GM18867 (cell line): ENCODE data around the gene MAP3K5.

Experiments used
- ATAC-seq: cut with Tn5 transposase; IDR thresholded peaks from one replicate; pipeline ENCODE4 v1.9.1; 2021; ENCODE audit warnings: mild to moderate bottlenecking, moderate library complexity; ENCODE audit not compliant: unreplicated experiment

MAP3K5 gene

GRCh38 chr6:136751991-136752390 is 40.3 kb downstream of the MAP3K5 start:
- peak; percentile 15 for ATAC-seq

DNA sequence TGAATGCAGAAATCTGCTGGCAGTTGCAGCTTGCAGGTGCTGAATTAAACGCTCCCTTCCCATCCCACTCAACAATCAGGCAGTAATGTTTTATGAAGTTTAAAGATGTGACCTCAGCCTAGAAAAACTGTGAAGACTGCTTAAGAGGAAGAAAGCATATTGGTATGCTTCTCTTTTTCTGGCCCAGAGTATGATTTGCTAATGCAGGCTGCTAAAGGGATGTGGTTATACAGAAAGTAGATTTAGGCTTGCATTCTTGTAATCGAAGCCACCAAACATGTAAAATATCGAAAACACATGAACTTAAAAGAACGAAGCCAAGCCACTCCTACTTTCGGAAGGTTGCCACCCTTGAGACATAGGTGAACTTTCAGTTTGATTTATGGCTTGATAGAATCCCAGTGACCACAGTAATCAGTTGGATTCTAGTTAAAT is 40.7 kb downstream of the MAP3K5 start:
- ATAC-seq = peak; percentile 89

DNA sequence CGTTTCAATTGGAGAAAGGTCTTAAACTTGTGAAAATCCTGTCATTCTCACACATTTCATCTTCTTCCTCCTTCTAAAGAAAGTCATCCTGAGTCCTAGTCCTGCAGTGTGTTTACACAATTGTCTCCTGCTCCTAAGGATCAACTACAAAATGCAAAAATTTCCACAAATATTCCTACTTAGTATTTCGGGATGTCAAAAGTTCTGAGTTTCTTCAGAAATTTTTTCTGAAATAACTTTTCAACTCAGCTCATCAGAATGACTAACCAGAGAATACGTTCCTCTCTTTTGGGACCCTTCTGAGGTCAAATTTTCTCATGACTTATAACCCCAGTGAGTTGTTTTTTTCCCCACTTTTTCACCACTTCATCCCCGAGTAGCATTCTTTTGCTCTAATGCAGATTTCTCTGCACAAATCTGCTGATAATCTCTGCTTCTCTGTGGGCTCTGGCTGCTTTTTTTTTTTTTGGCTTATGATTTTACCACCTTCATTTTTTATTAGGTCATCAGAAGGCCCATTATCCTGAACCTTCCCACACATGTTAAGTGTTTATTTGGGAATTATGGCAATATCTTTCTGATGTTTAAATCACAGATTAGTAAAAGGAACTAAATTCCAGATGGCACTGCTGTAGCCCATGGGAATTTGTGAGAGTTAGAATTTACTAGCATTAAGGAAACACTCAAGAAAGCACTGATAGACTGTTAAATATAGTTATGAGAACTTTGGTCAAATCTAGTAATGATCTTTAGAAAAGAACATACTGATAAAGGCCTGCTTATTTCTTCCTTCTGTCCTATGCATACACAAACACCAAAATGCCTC is 41.4 kb downstream of the MAP3K5 start:
- peak; percentile 12 for ATAC-seq

DNA sequence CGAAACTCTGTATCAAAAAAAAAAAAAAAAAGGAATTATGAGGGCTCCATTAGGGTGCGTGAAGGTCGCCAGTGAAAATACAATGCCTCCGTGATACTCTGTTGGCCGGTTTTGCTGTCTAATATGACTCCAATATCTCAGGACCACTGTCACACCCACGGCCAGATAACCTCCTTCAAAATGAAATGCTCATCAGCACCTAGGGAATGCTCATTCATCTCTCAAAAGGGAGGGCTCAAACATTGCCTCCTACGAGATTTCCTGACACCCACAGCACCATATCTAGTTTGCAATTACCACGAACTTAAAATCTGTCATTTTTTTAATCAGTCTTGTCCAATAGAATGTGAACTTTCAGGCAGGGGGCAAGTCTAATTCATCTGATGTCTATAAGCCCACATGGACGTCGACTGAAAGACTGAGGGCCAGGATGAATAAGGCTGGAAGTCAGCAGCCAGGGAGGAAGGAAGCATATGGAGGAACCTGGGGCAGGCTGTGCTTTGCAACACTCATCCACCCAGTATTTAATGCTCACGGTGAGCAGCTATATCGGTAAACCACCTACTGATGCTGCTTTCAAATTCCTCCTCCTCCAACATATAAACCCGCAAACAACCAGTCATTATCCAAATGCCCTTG is 42.8 kb downstream of the MAP3K5 start:
- ATAC-seq = no peak

- no peak for ATAC-seq
Observed at GRCh38 chr6:136747507-136747906, 44.8 kb downstream of the MAP3K5 start.

- ATAC-seq = no peak
Observed at GRCh38 chr6:136745300-136745699, 47.0 kb downstream of the MAP3K5 start.

DNA sequence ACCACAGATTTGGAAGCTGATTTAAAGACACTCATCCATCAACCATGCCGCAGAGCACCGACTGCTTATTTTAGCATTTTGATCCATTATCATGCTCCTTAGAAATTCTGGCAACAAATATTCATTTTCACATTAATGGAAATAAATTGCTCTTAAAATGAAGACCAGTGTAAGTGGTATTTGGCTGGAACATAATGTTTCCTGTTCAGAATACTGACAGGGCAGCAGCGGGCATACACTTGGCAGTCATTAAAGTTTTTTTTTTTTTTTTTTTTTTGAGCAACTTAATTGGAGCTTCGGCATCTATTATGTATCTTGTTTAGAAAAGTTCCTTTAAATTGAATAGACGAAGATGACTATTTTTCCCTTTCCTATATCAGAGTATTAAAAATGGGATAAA is 47.4 kb downstream of the MAP3K5 start:
- ATAC-seq = no peak

- no peak for ATAC-seq
Observed at GRCh38 chr6:136742125-136742524, 50.2 kb downstream of the MAP3K5 start.

DNA sequence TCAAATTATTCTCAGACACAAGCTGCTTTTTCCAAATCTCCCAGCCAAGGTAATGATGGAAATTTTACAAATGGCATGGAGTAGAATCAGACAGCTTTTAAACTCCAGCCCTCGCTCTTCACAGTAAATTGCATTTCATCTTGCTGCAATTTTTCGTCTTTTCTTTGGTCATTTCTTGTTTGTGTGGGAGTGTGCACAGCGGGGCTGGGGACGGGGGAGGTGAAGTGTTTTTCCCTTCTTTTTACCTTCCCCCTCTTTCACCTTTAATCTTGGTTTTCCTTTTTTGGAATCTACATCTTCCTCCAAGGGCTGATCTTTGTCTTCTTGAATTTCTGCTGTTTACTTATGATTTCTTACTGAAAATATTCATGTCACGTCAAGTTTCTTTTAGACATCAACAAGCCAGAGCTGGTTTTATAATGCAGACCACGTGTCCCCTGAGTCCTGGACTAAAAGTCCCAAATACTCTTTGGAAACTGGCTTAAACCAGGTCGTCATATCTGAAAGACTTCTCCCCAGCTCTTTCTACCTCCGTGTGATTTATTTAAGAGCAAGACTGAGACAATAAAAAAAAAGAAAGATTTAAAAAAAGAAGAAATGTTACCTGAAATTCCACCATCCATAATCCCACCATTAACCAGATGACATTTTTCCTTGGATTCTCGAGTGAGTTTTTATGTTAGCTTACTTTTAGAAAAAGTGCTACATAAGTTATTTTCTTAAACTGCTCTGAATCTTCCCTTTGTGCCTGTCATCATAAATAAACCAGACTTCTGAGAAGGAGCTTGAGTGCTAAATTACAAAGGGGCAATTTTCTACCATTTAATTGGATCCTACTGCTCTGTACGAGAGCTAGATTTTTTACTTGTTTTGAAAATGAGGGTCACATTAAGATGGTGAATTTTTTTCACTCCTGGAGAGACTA is 52.0 kb downstream of the MAP3K5 start:
- ATAC-seq = no peak

DNA sequence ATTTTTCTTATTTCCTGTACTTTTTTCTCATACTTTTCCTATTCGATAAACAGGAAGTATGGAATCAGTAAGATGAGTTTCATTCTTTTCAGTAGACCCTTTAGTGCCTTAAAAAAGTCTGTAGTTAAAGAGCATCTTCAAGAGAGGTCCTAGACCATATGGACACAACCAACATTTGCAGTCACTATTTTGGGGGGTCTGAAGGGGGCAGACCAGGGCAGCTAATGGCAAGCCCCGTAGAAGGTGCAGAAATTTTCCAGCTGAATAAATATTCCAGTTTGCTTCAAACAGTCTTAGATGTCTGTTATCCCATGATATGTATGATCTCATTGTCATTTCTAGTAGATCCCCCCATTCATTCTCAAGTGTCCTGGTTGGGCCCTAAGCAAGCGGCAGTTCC is 52.8 kb downstream of the MAP3K5 start:
- ATAC-seq = no peak

DNA sequence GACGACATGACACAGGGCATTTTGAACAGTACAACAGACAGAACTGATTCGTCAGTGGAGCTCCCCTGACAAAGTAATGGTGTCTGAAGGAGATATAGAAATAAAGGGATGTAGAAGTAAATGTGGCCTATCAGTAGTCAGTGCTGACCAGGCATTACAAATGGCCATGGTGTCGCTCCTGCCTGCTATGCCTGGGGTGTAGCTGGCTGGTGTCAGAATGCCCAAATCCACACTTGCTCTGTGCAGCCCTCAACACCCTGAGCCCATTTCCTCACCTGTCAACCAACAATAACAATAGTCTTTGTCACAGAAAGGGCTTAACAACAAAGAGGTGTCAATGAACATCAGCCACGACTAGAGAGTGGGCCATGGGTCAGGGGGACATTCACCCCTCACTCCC is 53.2 kb downstream of the MAP3K5 start:
- ATAC-seq = no peak

- ATAC-seq = no peak
Observed at GRCh38 chr6:136738692-136739057, 53.6 kb downstream of the MAP3K5 start.

DNA sequence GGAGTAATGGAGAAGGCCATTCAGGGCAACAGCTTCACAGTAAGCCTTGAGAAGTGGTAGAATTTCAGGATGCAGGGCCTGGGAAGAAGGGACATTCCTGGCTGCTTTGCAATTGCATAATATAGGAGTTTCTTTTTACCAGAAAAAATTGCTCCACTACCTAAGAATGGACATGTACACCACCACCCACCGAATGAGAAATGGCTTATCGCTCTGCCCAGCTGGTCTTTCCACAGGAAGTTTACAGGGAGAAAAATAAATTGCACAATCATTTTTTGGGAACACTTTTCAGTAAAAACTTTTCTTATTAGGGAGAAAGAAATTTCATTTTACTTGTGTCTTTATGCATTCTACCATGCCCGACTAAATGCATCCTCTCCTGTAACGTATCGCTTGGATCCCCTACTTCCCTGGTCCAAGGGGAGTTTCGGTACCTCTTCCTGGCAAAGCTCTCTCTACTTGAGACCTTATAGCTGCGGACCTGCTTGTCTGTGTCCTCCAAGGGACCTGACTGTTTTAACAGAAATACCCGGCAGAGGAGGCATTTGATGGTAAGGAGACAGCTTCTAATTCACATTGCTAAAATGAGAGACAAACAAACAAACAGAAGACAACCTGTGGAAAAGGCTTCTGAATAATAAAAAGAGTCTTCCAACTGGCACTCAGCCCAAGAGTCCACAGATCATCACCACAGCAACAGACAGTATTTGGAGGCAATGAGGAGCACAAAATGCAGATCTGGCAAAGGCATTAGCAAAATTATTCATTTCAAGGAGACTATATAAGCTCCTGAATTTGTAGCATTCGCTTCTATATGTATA is 54.2 kb downstream of the MAP3K5 start:
- ATAC-seq = no peak

GRCh38 chr6:136737374-136737844 is 54.9 kb downstream of the MAP3K5 start:
- ATAC-seq = no peak

DNA sequence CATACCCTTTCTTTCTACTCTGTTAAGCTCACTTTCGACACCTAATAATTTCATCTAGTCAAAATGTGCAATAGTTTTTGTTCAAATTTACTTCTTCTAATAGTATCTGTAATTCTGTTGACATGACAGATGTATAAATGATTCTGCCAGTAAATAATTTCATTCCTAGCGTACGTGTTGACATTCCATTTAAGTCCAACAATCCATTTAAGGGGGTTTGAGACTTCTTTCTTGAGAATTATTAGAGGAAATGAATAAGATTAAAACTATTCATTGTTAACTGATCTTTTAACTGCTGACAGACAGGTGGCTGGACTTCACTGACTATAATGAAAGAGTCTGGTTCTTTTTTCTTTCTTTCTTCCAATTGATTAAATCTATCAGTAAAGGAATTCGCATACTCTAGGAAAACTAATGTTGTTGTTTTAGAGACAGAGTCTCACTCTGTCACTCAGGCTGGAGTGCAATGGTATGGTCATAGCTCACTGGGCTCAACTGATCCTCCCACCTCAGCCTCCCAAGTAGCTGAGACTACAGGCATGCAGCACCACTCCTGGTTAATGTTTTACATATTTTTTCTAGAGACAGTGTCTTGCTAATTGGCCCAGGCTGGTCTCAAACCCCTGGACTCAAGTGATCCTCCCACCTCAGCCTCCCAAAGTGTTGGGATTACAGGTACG is 55.9 kb downstream of the MAP3K5 start:
- ATAC-seq = no peak

DNA sequence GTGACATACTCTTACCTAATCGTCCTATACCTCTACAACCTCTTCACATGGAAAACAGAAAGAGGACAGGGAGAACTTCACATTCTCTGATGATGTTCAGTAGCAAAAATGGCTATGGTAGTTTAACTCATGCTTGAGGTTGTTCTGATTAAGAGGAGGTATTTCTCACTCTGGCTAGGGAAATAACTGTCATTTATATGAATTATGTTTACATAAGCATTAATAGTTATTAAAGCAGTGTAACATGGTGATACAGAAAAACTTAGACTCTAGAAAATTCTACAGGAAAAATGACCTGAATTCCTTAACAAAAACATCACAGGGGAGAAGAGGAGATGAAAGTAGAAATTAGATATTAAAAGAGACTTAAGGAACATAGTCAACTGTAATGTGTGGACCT is 57.3 kb downstream of the MAP3K5 start:
- no peak for ATAC-seq

GRCh38 chr6:136732889-136733288 is 59.4 kb downstream of the MAP3K5 start:
- ATAC-seq = no peak

GRCh38 chr6:136729832-136730231 is 62.4 kb downstream of the MAP3K5 start:
- no peak for ATAC-seq

DNA sequence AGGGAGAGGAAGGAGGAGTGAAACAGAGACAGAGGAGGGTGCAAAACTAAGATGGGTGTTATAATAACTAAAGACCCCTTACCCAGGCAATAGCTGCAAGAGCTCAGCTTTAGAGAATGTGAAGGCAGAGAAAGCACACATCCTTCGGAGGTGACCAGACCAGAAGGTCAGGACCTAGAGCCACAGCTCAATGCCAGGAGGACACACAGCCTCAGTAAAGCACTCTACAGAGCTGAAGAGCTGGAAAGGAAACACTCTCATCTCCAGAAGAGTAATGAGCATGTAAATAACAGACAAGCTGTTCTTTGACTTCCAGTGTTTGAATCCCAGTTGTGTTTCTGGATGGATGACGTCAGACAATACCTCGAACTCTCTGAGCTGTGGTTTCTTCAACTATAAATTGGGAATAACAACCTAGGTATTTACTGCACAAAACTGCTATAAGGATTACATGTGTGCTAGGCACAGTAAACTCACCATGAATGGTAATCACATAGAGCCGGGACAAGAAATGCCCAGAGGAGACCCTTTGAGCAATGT is 63.2 kb downstream of the MAP3K5 start:
- no peak for ATAC-seq
